HepG2 (cell line): Measurements from ENCODE around the gene RTEL1. TPM values are rescaled to one million over a fixed set of nuclear protein-coding genes. Genes with fewer than 3 reads are reported as not detected.

Source experiments
- EED ChIP-seq: sonication (generic); formaldehyde crosslinking; IDR thresholded peaks from 2 replicates; pipeline ENCODE4 v1.5.0; 2020; ENCODE audit warnings: mild to moderate bottlenecking, missing genetic modification reagents
- FOSL2 ChIP-seq: sonication (generic); formaldehyde crosslinking; IDR thresholded peaks from 2 replicates; pipeline ENCODE4 v1.4.0; 2020; ENCODE audit warnings: missing genetic modification reagents
- MAZ ChIP-seq, 2 experiments: sonication (generic) in 1 of 2; formaldehyde crosslinking in 1 of 2; IDR thresholded peaks; 2 replicates each; pipeline versions ENCODE4 v1.5.0 to v1.6.1; 2012 to 2020; ENCODE audit warnings: low read depth in 2 of 2, mild to moderate bottlenecking in 2 of 2, borderline replicate concordance in 1 of 2, improper control_type of control experiment in 1 of 2, low read length in 1 of 2, missing genetic modification reagents in 1 of 2, moderate library complexity in 1 of 2
- MTF1 ChIP-seq: sonication (generic); formaldehyde crosslinking; IDR thresholded peaks from 2 replicates; pipeline ENCODE4 v1.5.0; 2020; ENCODE audit warnings: missing genetic modification reagents
- SNRNP70 ChIP-seq: fragments of 200-400 bp; formaldehyde crosslinking; IDR thresholded peaks from 2 replicates; pipeline ENCODE4 v1.6.1; 2017; ENCODE audit warnings: mild to moderate bottlenecking, low read depth, low read length, moderate library complexity
- WIZ ChIP-seq: sonication (generic); formaldehyde crosslinking; IDR thresholded peaks from 2 replicates; pipeline ENCODE4 v1.5.1; 2020; ENCODE audit warnings: mild to moderate bottlenecking, missing genetic modification reagents
- ZNF160 ChIP-seq: sonication (generic); formaldehyde crosslinking; IDR thresholded peaks from 2 replicates; pipeline ENCODE4 v1.8.0; 2022; ENCODE audit warnings: mild to moderate bottlenecking, inconsistent platforms, missing genetic modification reagents
- ZNF350 ChIP-seq: sonication (generic); formaldehyde crosslinking; IDR thresholded peaks from 2 replicates; pipeline ENCODE4 v1.4.0; 2020; ENCODE audit warnings: mild to moderate bottlenecking, low read depth, missing genetic modification reagents, borderline replicate concordance
- ZNF567 ChIP-seq: sonication (generic); formaldehyde crosslinking; IDR thresholded peaks from 2 replicates; pipeline ENCODE4 v1.8.1; 2023; ENCODE audit warnings: mild to moderate bottlenecking, missing genetic modification reagents, borderline replicate concordance
- ZNF674 ChIP-seq: sonication (generic); formaldehyde crosslinking; IDR thresholded peaks from 2 replicates; pipeline ENCODE4 v1.5.0; 2020; ENCODE audit warnings: low read depth, mild to moderate bottlenecking, missing genetic modification reagents
- ZNF777 ChIP-seq: sonication (generic); formaldehyde crosslinking; IDR thresholded peaks from 2 replicates; pipeline ENCODE4 v1.4.0; 2020; ENCODE audit warnings: missing genetic modification reagents
- polyA plus RNA-seq, 8 experiments: library from polyadenylated mRNA; depleted of rRNA in 3 of 8; stranded (reverse) in 7 of 8; unstranded in 1 of 8; fragments of >200 nt; fragmentation: Illumina TruSeq in 4 of 8; extraction: Trizol in 4 of 8; gene quantifications; 2 replicates each; pipeline versions ENCODE4 v1.2.1 to v1.2.3, GENCODE V29; 2011 to 2016; ENCODE audit warnings: low read depth in 4 of 8, missing spikeins in 1 of 8, mixed read lengths in 1 of 8; ENCODE audit not compliant: insufficient read depth in 1 of 8
- total RNA-seq, 5 experiments: library from RNA; depleted of rRNA; stranded (reverse); fragments of >200 nt; fragmentation: Illumina TruSeq; extraction: Trizol; gene quantifications; 2 replicates each; pipeline ENCODE4 v1.2.3, GENCODE V29; 2016; ENCODE audit warnings: low read depth in 1 of 5
- TF ChIP-seq, protein P1 (sequence below): sonication (generic); formaldehyde crosslinking; IDR thresholded peaks from 2 replicates; pipeline ENCODE4 v1.4.0; 2020; ENCODE audit warnings: missing genetic modification reagents, borderline replicate concordance
- TF ChIP-seq, protein P2 (sequence below): sonication (generic); formaldehyde crosslinking; IDR thresholded peaks from 2 replicates; pipeline ENCODE4 v1.9.0; 2021; ENCODE audit warnings: mild to moderate bottlenecking, missing genetic modification reagents
- TF ChIP-seq, protein P3 (sequence below): sonication (generic); formaldehyde crosslinking; IDR thresholded peaks from 2 replicates; pipeline ENCODE4 v1.4.0; 2020; ENCODE audit warnings: mild to moderate bottlenecking, missing genetic modification reagents

The RTEL1 gene
- total and polyA plus RNA-seq, 2 of the 13 experiments (the other 11 are each of a cell fraction or from before 2014, with no cell fraction given) = 21.8 to 36.4 TPM

DNA sequence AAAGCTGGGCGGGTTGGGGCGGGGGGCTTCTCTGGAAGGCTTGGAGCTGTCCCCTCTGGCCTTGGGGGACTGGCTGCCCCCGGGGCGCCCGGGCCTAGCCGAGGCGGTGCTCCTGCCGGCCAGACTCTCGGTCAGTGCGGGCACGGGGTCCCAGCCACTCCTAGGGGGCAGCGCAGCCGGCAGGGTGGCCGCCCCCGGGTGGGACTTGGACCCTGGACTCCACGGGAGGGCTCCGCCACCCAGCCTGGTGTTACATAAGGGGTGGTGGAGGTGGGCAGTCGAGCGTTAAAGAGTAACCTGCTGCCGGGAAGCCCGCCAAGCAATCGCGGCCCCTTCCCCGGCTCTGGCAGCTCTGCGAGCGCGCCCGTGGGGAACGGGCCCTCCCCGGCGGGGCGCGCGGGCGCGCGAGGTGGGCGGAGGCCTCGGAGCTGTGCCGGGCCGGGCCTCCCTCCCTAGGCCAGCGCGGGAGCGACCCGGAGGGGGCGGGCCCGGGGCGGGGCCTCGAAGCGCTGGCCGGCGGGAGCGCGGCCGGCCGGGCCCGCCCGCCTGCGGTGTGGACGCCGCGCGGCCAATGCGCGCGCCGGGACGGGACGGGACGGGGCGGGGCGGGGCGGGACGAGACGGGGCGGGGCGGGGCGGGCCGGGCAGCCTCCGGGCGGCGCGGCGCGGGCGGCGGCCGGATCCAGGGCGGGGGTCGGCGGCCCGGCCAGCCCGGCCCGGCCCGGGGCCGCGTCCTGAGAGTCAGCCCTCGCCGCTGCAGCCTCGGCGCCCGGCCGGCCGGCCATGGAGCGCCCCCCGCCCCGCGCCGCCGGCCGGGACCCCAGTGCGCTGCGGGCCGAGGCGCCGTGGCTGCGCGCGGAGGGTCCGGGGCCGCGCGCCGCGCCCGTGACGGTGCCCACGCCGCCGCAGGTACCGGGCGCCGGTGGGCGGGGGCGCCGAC lies 81.3 kb downstream of the RTEL1 start, which contains the start of gene SLC2A4RG (continued):
- TF ChIP-seq MAZ (IDR thresholded peaks at IDR 0.05; ENCODE audit: borderline replicate concordance, low read depth, low read length) (peak; percentile 93), MAZ (CRISPR knock-in tag; IDR thresholded peaks at IDR 0.05; ENCODE audit: low read depth) (peak; percentile 97), ZNF777 (CRISPR knock-in tag) (peak; percentile 63), ZNF567 (CRISPR knock-in tag) (peak; percentile 91; the same call in 1 of the 2 replicates), ZNF350 (CRISPR knock-in tag) (peak; percentile 95), WIZ (CRISPR knock-in tag) (peak; percentile 38; the same call in 1 of the 2 replicates), SNRNP70 (no peak), FOSL2 (CRISPR knock-in tag) (peak; percentile 69), ZNF674 (CRISPR knock-in tag) (peak; percentile 50), MTF1 (CRISPR knock-in tag) (peak; percentile 77; the same call in 1 of the 2 replicates), EED (CRISPR knock-in tag) (peak; percentile 77; the same call in 1 of the 2 replicates), ZNF160 (CRISPR knock-in tag) (peak; percentile 75; the same call in 1 of the 2 replicates)
- TF ChIP-seq, protein P1, sequence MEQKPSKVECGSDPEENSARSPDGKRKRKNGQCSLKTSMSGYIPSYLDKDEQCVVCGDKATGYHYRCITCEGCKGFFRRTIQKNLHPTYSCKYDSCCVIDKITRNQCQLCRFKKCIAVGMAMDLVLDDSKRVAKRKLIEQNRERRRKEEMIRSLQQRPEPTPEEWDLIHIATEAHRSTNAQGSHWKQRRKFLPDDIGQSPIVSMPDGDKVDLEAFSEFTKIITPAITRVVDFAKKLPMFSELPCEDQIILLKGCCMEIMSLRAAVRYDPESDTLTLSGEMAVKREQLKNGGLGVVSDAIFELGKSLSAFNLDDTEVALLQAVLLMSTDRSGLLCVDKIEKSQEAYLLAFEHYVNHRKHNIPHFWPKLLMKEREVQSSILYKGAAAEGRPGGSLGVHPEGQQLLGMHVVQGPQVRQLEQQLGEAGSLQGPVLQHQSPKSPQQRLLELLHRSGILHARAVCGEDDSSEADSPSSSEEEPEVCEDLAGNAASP (CRISPR knock-in tag) = peak; percentile 88
- TF ChIP-seq, protein P2, sequence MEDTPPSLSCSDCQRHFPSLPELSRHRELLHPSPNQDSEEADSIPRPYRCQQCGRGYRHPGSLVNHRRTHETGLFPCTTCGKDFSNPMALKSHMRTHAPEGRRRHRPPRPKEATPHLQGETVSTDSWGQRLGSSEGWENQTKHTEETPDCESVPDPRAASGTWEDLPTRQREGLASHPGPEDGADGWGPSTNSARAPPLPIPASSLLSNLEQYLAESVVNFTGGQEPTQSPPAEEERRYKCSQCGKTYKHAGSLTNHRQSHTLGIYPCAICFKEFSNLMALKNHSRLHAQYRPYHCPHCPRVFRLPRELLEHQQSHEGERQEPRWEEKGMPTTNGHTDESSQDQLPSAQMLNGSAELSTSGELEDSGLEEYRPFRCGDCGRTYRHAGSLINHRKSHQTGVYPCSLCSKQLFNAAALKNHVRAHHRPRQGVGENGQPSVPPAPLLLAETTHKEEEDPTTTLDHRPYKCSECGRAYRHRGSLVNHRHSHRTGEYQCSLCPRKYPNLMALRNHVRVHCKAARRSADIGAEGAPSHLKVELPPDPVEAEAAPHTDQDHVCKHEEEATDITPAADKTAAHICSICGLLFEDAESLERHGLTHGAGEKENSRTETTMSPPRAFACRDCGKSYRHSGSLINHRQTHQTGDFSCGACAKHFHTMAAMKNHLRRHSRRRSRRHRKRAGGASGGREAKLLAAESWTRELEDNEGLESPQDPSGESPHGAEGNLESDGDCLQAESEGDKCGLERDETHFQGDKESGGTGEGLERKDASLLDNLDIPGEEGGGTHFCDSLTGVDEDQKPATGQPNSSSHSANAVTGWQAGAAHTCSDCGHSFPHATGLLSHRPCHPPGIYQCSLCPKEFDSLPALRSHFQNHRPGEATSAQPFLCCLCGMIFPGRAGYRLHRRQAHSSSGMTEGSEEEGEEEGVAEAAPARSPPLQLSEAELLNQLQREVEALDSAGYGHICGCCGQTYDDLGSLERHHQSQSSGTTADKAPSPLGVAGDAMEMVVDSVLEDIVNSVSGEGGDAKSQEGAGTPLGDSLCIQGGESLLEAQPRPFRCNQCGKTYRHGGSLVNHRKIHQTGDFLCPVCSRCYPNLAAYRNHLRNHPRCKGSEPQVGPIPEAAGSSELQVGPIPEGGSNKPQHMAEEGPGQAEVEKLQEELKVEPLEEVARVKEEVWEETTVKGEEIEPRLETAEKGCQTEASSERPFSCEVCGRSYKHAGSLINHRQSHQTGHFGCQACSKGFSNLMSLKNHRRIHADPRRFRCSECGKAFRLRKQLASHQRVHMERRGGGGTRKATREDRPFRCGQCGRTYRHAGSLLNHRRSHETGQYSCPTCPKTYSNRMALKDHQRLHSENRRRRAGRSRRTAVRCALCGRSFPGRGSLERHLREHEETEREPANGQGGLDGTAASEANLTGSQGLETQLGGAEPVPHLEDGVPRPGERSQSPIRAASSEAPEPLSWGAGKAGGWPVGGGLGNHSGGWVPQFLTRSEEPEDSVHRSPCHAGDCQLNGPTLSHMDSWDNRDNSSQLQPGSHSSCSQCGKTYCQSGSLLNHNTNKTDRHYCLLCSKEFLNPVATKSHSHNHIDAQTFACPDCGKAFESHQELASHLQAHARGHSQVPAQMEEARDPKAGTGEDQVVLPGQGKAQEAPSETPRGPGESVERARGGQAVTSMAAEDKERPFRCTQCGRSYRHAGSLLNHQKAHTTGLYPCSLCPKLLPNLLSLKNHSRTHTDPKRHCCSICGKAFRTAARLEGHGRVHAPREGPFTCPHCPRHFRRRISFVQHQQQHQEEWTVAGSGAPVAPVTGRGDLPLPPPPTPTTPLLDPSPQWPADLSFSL (CRISPR knock-in tag) = no peak
- TF ChIP-seq, protein P3, sequence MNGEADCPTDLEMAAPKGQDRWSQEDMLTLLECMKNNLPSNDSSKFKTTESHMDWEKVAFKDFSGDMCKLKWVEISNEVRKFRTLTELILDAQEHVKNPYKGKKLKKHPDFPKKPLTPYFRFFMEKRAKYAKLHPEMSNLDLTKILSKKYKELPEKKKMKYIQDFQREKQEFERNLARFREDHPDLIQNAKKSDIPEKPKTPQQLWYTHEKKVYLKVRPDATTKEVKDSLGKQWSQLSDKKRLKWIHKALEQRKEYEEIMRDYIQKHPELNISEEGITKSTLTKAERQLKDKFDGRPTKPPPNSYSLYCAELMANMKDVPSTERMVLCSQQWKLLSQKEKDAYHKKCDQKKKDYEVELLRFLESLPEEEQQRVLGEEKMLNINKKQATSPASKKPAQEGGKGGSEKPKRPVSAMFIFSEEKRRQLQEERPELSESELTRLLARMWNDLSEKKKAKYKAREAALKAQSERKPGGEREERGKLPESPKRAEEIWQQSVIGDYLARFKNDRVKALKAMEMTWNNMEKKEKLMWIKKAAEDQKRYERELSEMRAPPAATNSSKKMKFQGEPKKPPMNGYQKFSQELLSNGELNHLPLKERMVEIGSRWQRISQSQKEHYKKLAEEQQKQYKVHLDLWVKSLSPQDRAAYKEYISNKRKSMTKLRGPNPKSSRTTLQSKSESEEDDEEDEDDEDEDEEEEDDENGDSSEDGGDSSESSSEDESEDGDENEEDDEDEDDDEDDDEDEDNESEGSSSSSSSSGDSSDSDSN (CRISPR knock-in tag) = peak; percentile 97
